HCT116 (cell line): Measurements from ENCODE around the gene GRAMD2A. TPM values are rescaled to one million over a fixed set of nuclear protein-coding genes. Genes with fewer than 3 reads are reported as not detected.

ENCODE experiments used
- ATAC-seq: fragments of 200-7000 bp; cut with Tn5 transposase; 2 replicates; pipeline ENCODE4 v1.9.1; 2020; ENCODE audit warnings: mild to moderate bottlenecking, moderate library complexity
- BruUV-seq: library from RNA; stranded (reverse); fragments of 400-500 nt; replicated peaks from 2 replicates; lab custom pipeline; 2021; lab: Mats Ljungman, UMichigan
- CTCF ChIA-PET: fragments of 300-600 bp; sonication (Branson Sonifier 250); formaldehyde crosslinking; loops from one replicate; lab custom pipeline; 2021; ENCODE audit warnings: antibody characterized with exemption; lab: Charles Lee
- POLR2A ChIA-PET: fragments of 300-600, 350-600 bp; sonication (Branson Sonifier 250); formaldehyde crosslinking; loops from one replicate; lab custom pipeline; 2021; ENCODE audit warnings: antibody characterized with exemption; lab: Charles Lee
- RAD21 ChIA-PET, 2 experiments: fragments of 300-600 bp; sonication (Branson Sonifier 250); formaldehyde crosslinking; loops; one replicate each; lab custom pipeline; 2023; ENCODE audit warnings: low total read pairs in 2 of 2; ENCODE audit not compliant: uncharacterized antibody in 2 of 2, unreplicated experiment in 2 of 2, low non-redundant PET in 1 of 2; lab: Charles Lee
- DNase-seq: peaks from one replicate; pipeline ENCODE4 v3.0.0-alpha.2; 2010; ENCODE audit warnings: low read depth, low spot score
- H2AFZ ChIP-seq: fragments of 200-600 bp; shearing (Covaris generic), sonication (generic); 2 replicates; pipeline ENCODE4 v1.6.1; 2017; ENCODE audit warnings: low read depth, mixed run types, mixed read lengths, antibody characterized with exemption, low read length; ENCODE audit not compliant: poor library complexity, severe bottlenecking
- H3K27ac ChIP-seq: 2 replicates; pipeline ENCODE4 v1.5.1; 2012; ENCODE audit warnings: low read depth, low read length
- H3K27me3 ChIP-seq: fragments of 200-600 bp; sonication (generic); 2 replicates; pipeline ENCODE4 v1.6.1; 2016; ENCODE audit warnings: mixed run types, low read length, mixed read lengths; ENCODE audit not compliant: insufficient read depth
- H3K36me3 ChIP-seq, 2 experiments: fragments of 200-500 bp in 1 of 2; fragments of 200-600 bp in 1 of 2; sonication (Bioruptor generic) in 1 of 2; sonication (generic) in 1 of 2; 2 replicates each; pipeline versions ENCODE4 v1.5.1 to v1.6.1; 2014 to 2016; ENCODE audit warnings: low read length in 2 of 2, inconsistent platforms in 1 of 2, mixed read lengths in 1 of 2, mixed run types in 1 of 2; ENCODE audit not compliant: insufficient read depth in 2 of 2, control insufficient read depth in 1 of 2
- H3K4me1 ChIP-seq, 2 experiments: fragments of 200-600 bp in 1 of 2; sonication (generic) in 1 of 2; 2 replicates each; pipeline versions ENCODE4 v1.5.1 to v1.6.1; 2012 to 2017; ENCODE audit warnings: low read length in 2 of 2, inconsistent platforms in 1 of 2, mild to moderate bottlenecking in 1 of 2, mixed read lengths in 1 of 2, mixed run types in 1 of 2, moderate library complexity in 1 of 2; ENCODE audit not compliant: insufficient read depth in 2 of 2, control insufficient read depth in 1 of 2
- H3K4me2 ChIP-seq: fragments of 200-600 bp; sonication (generic); 2 replicates; pipeline ENCODE4 v1.6.1; 2017; ENCODE audit warnings: mixed run types, low read length, mixed read lengths
- H3K4me3 ChIP-seq, 2 experiments: fragments of 200-600 bp in 1 of 2; sonication (generic) in 1 of 2; replicated peaks in 1 of 2; 2 replicates each; pipeline ENCODE4 v1.5.1; 2011 to 2016; ENCODE audit warnings: low read length in 2 of 2, control low read depth in 1 of 2, low read depth in 1 of 2, mild to moderate bottlenecking in 1 of 2, mixed read lengths in 1 of 2, mixed run types in 1 of 2
- H3K79me2 ChIP-seq: fragments of 200-600 bp; sonication (generic); 2 replicates; pipeline ENCODE4 v1.6.1; 2017; ENCODE audit warnings: mild to moderate bottlenecking, mixed run types, low read length, moderate library complexity, mixed read lengths; ENCODE audit not compliant: insufficient read depth
- H3K9ac ChIP-seq: fragments of 200-600 bp; sonication (generic); 2 replicates; pipeline ENCODE4 v1.6.1; 2016; ENCODE audit warnings: low read length, mixed read lengths
- H3K9me2 ChIP-seq: fragments of 200-600 bp; sonication (generic), shearing (Covaris generic); 2 replicates; pipeline ENCODE4 v1.6.1; 2017; ENCODE audit warnings: mixed run types, mild to moderate bottlenecking, moderate library complexity; ENCODE audit not compliant: insufficient read depth
- H3K9me3 ChIP-seq, 2 experiments: fragments of 200-500 bp in 1 of 2; fragments of 200-600 bp in 1 of 2; sonication (Bioruptor generic) in 1 of 2; sonication (generic) in 1 of 2; 2 replicates each; pipeline ENCODE4 v1.6.1; 2014 to 2017; ENCODE audit warnings: low read length in 2 of 2, mixed read lengths in 2 of 2, inconsistent platforms in 1 of 2, low read depth in 1 of 2, mild to moderate bottlenecking in 1 of 2, mixed run types in 1 of 2, moderate library complexity in 1 of 2; ENCODE audit not compliant: control insufficient read depth in 1 of 2, insufficient read depth in 1 of 2
- H4K20me1 ChIP-seq: fragments of 200-600 bp; sonication (generic), shearing (Covaris generic); 2 replicates; pipeline ENCODE4 v1.6.1; 2017; ENCODE audit warnings: mixed run types, mild to moderate bottlenecking, moderate library complexity; ENCODE audit not compliant: insufficient read depth
- CBX3 ChIP-seq: IDR thresholded peaks from 2 replicates; pipeline ENCODE4 v1.6.1; 2012; ENCODE audit warnings: low read depth
- CEBPB ChIP-seq: IDR thresholded peaks from 2 replicates; pipeline ENCODE4 v1.6.1; 2012; ENCODE audit warnings: low read depth
- EZH2 ChIP-seq: fragments of 200-600 bp; sonication (generic); IDR thresholded peaks from 2 replicates; pipeline ENCODE4 v1.6.1; 2017; ENCODE audit warnings: antibody characterized with exemption, mixed run types
- YY1 ChIP-seq: IDR thresholded peaks from 2 replicates; pipeline ENCODE4 v1.6.1; 2011; ENCODE audit warnings: low read length, low read depth, moderate library complexity, mild to moderate bottlenecking; ENCODE audit not compliant: insufficient replicate concordance; ENCODE audit errors: extremely low read depth
- ZBTB33 ChIP-seq: IDR thresholded peaks from 2 replicates; pipeline ENCODE4 v1.6.1; 2011; ENCODE audit warnings: mild to moderate bottlenecking, low read length, moderate library complexity; ENCODE audit not compliant: insufficient replicate concordance; ENCODE audit errors: extremely low read depth
- ZNF274 ChIP-seq: fragments of 200-500 bp; sonication (Bioruptor generic); IDR thresholded peaks from 2 replicates; pipeline ENCODE4 v1.6.1; 2014; ENCODE audit warnings: mild to moderate bottlenecking, low read depth, low read length, inconsistent platforms
- intact Hi-C: fragments of 100-400 bp; cut with micrococcal nuclease; formaldehyde crosslinking; loops from 2 replicates; pipeline ENCODE4 v1.10.0; 2022
- total RNA-seq: library from RNA; stranded (reverse); gene quantifications from one replicate; pipeline ENCODE4 v1.2.1, GENCODE V29; 2021; ENCODE audit not compliant: unreplicated experiment
- TF ChIP-seq, protein P1 (sequence below), 3 experiments: fragments of 200-600 bp in 1 of 3; sonication (generic) in 1 of 3; IDR thresholded peaks in 2 of 3; conservative IDR thresholded peaks in 1 of 3; 2 replicates each; pipeline ENCODE4 v1.5.1; 2012 to 2017; ENCODE audit warnings: low read depth in 2 of 3, low read length in 2 of 3, antibody characterized with exemption in 1 of 3, borderline replicate concordance in 1 of 3, control low read depth in 1 of 3, mild to moderate bottlenecking in 1 of 3, mixed read lengths in 1 of 3, mixed run types in 1 of 3, moderate library complexity in 1 of 3; ENCODE audit not compliant: insufficient read depth in 1 of 3

Gene GRAMD2A
- total RNA-seq, 1 experiment from 2014 or later = 8.0 TPM

DNA sequence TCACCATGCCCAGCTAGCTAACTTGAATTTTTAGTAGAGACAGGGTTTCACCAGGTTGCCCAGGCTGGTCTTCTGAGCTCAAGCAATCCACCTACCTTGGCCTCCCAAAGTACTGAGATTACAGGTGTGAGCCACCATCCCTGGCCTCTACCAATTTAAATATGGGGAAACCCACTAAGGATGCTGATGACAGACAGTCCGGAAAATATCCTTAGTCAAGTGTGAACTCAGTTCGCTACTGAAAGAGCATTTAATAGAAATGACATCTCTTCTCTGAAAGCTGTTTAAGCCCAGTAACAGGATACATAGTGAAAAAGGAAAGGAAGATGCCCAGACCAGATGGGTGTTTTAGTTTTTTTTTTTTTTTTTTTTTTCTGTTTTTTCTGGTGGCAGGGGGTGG is 7.7 kb upstream of the GRAMD2A start:
- Histone ChIP-seq H3K4me3 (no peak overlapping the region), H3K4me2 (no peak overlapping the region), H3K9me3 (no peaks in the 10 kb centered on the region), H3K9me2 (no peaks in the 10 kb centered on the region), H3K79me2 (peaks cover 78% of the 10 kb centered on the region), H3K9ac (no peak overlapping the region), H3K27me3 (no peaks in the 10 kb centered on the region), H2AFZ (no peak overlapping the region), H4K20me1 (peaks cover 39% of the 10 kb centered on the region; the same call in 1 of the 2 replicates), H3K4me1 (no peaks in the 10 kb centered on the region), H3K27ac (no peak overlapping the region), H3K36me3 (peaks cover 84 to 95% of the 10 kb centered on the region in 2 experiments)
- BruUV-seq = no TSS peak
- DNase-seq = no peak
- RAD21 ChIA-PET = no interaction called here
- intact Hi-C loops = no loop called here
- CTCF ChIA-PET = no interaction called here
- POLR2A ChIA-PET = interaction anchor here (0.8 kb wide), 1 partner anchor 26 kb away, joined by 3 read pairs; the partner anchor contains the start of gene PKM
- no peak for TF ChIP-seq EZH2
- no peak for TF ChIP-seq ZBTB33
- TF ChIP-seq, protein P1, sequence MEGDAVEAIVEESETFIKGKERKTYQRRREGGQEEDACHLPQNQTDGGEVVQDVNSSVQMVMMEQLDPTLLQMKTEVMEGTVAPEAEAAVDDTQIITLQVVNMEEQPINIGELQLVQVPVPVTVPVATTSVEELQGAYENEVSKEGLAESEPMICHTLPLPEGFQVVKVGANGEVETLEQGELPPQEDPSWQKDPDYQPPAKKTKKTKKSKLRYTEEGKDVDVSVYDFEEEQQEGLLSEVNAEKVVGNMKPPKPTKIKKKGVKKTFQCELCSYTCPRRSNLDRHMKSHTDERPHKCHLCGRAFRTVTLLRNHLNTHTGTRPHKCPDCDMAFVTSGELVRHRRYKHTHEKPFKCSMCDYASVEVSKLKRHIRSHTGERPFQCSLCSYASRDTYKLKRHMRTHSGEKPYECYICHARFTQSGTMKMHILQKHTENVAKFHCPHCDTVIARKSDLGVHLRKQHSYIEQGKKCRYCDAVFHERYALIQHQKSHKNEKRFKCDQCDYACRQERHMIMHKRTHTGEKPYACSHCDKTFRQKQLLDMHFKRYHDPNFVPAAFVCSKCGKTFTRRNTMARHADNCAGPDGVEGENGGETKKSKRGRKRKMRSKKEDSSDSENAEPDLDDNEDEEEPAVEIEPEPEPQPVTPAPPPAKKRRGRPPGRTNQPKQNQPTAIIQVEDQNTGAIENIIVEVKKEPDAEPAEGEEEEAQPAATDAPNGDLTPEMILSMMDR (IDR thresholded peaks at IDR 0.05 in 2 of 3, conservative IDR thresholded peaks at IDR 0.05 in 1 of 3; ENCODE audit: borderline replicate concordance in 1 of 3, insufficient read depth in 1 of 3, low read depth in 2 of 3, low read length in 2 of 3) = no peak
- no peak for TF ChIP-seq CEBPB
- no peak for TF ChIP-seq CBX3
- no peak for TF ChIP-seq ZNF274
- TF ChIP-seq YY1 = no peak
- no peak for ATAC-seq
